ENCODE measurements around the gene DTNA. TPM values are rescaled to one million over a fixed set of nuclear protein-coding genes. Genes with fewer than 3 reads are reported as not detected.
A peak's percentile ranks its signal among the peaks of the same experiment; 100 is the strongest.
"Not testable (repeated sequence)": the region's sequence is repeated elsewhere in the genome, so short reads cannot be mapped to it uniquely, and the experiment has no call there.

Gene DTNA
- total RNA-seq (ENCODE audit: low replicate concordance) = 22.0 and 34.3 TPM in 2 replicates

DNA sequence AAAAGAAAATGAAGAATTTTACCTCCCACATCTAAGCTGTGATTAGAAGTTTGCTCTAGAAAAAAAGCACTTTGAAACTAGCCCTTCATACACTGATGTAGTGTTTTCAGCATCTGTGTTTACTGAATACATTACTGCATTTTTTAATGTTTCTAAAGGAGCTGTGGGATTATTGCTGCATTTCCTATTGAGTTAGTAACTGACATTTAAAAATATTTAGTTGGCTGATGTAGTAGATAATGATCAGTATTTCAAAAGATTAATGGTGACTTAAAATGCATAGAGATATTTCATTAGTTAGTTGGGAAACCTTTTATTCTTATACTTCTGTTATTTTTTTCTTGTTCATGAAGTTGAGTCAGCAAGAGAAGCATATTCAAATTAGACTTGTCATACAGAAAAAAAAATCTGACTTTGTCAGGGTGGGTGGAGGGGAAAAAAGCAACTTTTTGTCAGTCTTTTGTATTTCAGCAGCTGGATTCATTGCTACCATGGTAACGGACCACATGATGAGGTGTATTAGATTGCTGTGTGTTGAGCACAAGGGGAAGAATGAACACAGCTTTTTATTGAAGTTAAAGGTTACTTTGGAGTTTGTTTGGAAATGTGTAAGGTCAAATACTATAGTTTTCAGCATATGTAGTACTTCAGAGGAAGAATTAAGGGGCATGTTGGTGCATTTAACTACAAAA, at the start of gene DTNA:
Gene DTNA (plus strand): TSS at position 549 of the 692 bp plus-strand sequence. CDS start 45,679 bp downstream, outside the sequence.
- peak; percentile 94 for DNase-seq (ENCODE audit: low read depth)
- TF ChIP-seq, protein P1, sequence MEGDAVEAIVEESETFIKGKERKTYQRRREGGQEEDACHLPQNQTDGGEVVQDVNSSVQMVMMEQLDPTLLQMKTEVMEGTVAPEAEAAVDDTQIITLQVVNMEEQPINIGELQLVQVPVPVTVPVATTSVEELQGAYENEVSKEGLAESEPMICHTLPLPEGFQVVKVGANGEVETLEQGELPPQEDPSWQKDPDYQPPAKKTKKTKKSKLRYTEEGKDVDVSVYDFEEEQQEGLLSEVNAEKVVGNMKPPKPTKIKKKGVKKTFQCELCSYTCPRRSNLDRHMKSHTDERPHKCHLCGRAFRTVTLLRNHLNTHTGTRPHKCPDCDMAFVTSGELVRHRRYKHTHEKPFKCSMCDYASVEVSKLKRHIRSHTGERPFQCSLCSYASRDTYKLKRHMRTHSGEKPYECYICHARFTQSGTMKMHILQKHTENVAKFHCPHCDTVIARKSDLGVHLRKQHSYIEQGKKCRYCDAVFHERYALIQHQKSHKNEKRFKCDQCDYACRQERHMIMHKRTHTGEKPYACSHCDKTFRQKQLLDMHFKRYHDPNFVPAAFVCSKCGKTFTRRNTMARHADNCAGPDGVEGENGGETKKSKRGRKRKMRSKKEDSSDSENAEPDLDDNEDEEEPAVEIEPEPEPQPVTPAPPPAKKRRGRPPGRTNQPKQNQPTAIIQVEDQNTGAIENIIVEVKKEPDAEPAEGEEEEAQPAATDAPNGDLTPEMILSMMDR (IDR thresholded peaks at IDR 0.05; ENCODE audit: insufficient read depth, low read length) = no peak
- peak within 1 kb of the TSS; percentile 54 for H3K4me3 ChIP-seq (ENCODE audit: low read depth, low read length)

DNA sequence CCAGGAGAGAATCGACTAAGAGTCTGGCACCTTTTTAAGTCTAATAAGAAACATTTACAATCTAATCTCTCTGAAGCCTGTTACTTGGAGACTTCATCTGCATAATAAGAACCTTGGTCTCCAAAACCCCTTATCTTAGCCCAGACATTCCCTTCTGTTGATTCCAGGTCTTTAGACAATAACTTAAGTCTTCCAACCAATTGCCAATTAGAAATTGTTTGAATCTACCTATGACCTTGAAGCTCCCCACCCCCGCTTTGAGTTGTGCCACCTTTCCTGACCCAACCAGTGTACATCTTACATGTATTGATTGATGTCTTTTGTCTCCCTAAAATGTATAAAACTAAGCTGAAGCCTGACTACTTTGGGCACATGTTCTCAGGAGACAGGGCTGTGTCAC, 49.5 kb upstream of the DTNA start:
- H3K4me3 ChIP-seq (ENCODE audit: low read depth, low read length) = no peak overlapping the region
- no peak for DNase-seq (ENCODE audit: low read depth)
- TF ChIP-seq, protein P1 (IDR thresholded peaks at IDR 0.05; ENCODE audit: insufficient read depth, low read length) = no peak

DNA sequence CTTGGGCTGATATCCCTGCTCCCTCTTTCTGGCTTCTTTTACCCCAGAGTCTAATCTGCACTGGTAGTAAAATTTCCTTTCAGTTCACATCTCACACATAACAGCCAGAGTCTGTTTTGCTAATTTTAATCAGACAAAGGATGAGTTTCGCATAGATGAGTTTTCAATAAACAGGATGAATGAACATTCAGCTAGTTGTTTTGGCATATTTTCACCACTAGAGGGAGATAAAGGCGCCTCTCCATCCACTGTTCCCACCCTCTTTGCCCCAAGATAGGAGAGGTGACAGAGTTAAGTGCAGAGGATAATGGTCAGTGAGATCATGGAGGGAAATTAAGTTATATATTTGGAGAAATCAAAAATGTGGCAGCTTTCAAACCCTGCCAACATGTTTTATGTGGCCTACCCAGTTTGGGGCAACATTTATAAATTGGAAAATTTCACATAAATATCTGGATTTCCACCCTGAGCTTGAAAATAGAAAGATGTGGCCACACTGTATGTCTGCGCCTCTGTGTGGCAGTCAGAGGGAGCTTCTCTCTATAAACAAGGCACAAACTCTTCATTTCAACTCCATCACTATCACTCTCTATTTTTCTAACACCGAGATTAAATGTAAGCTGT, 48.5 kb upstream of the DTNA start:
- peak; percentile 63 for DNase-seq (ENCODE audit: low read depth)
- no peak overlapping the region for H3K4me3 ChIP-seq (ENCODE audit: low read depth, low read length)
- TF ChIP-seq, protein P1 (IDR thresholded peaks at IDR 0.05; ENCODE audit: insufficient read depth, low read length) = peak; percentile 84

DNA sequence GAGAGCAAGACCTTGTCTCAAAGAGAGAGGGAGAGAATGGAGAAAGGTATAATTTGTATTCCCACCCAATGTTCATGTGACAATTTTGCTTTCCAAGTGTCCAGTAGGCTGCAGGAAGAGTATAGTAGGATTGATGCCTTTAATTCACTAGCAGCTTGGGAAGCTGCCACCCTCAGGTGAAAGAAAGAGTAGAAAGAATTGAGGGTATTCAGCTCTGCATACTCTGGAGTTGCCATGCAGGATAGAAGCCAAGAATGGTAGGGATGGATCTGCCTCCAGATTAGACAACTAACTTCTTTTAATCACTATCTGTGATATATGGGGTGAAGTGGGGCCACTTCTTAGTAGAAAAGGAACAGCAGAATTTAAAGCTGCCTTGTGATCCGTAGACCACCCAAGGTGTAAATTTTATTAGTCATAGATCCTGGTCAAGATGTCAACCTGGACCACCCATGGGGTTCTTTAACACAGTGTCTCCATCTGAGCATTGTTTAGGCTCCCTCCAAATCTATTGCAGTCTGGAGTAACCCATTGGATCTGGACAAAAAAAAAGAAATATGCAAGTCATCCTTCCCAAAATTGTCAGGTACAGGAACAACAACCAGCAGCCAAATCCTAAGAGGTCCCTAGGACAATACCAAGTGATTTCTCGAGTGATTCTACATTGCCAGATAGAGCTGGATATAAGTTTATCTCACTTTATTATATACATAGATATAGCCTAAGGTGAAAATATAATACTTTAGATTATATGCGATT, 33.1 kb upstream of the DTNA start:
- H3K4me3 ChIP-seq (ENCODE audit: low read depth, low read length) = no peak overlapping the region
- DNase-seq (ENCODE audit: low read depth) = no peak
- TF ChIP-seq, protein P1 (IDR thresholded peaks at IDR 0.05; ENCODE audit: insufficient read depth, low read length) = no peak

DNA sequence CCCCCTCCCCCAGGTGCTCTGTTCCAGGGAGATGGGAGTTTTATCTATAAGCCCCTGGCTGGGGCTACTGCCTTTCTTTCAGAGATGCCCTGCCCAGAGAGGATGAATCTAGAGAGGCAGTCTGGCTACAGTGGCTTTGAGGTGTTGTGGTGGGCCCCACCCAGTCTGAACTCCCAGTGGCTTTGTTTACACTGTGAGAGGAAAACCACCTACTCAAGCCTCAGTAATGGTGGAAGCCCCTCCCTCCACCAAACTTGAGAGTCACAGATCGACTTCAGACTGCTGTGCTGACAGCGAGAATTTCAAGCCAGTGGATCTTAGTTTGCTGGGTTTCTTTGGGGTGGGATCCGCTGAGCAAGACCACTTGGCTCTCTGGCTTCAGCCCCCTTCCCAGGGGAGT, 20.3 kb upstream of the DTNA start:
- not testable (repeated sequence) for DNase-seq (ENCODE audit: low read depth); H3K4me3 ChIP-seq (ENCODE audit: low read depth, low read length)

DNA sequence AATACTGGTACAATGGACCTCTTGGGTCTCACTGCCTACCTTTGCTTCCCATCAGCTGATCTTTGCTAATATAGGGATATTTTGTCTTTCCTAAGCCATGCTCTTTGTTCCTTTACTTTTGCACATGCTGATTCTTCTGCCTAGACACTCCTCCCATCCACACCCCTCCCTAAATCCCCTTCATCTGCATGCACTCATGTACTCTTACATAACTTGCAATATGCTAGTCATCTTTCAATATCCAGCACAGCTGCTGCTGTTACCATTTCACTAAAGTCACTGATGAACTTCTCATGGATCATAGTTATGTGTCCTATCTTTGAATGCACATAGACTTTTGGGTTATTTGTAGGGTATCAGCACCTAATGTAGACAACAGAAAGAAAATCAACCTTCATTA, 18.5 kb upstream of the DTNA start:
- DNase-seq (ENCODE audit: low read depth) = no peak
- no peak overlapping the region for H3K4me3 ChIP-seq (ENCODE audit: low read depth, low read length)
- TF ChIP-seq, protein P1 (IDR thresholded peaks at IDR 0.05; ENCODE audit: insufficient read depth, low read length) = no peak

DNA sequence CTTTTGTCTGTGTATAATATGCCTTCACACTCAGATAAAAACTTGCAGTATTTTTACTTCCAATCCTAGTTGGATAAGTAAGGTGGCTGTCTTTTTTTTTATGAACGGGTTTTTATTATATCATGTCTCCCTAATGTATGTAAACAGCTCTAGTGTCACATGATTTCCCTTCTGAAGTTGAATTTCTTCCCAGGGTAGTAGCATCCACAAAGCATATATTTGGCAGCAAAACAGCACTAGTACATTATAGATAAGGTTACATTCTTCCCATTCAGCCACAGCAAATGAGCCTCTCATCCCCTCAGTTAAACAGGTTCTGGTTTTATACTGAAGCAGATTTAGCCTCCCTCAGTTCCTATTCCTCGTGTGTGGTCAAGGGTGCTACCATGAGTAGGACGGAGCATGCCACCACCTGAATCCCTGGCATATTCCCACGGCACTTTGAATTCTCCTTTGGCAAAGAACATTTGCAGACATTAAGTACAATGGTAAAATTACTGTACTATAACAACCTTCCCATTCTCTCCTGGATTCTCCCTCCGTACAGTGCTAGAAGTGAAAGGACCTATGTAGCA, 15.4 kb upstream of the DTNA start:
- peak; percentile 25 for DNase-seq (ENCODE audit: low read depth)
- TF ChIP-seq, protein P1 (IDR thresholded peaks at IDR 0.05; ENCODE audit: insufficient read depth, low read length) = no peak
- H3K4me3 ChIP-seq (ENCODE audit: low read depth, low read length) = no peak overlapping the region

All from fibroblast of the aortic adventitia (primary cell).